HG02759 (cell line): Measurements from ENCODE around the gene SMYD3.

Experiments
- ATAC-seq: cut with Tn5 transposase; IDR thresholded peaks from one replicate; pipeline ENCODE4 v1.9.1; 2021; ENCODE audit warnings: mild to moderate bottlenecking, moderate library complexity; ENCODE audit not compliant: unreplicated experiment

SMYD3 gene

DNA sequence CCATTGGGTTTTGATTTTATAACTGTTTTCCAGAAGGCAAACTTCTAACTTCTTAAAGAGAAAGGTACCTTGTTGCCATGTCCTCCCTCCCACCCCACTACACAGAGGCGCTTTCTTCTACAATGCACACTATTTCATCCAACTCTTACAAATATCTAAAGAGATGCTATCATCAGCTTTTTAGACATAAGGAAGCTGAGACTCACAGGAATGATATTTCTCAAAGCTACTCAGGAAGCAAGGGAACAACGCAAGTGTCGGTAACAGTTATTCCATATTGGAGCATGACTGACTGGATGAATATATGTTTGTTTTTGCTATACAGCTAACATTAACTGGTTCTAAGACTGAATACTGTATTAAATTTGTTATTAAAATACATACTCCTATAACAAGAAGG, 318.0 kb downstream of the SMYD3 start:
- no peak for ATAC-seq

- no peak for ATAC-seq
Observed at GRCh38 chr1:246187834-246188372, 319.2 kb downstream of the SMYD3 start.

GRCh38 chr1:246184503-246184902, 322.6 kb downstream of the SMYD3 start:
- ATAC-seq, result no peak

GRCh38 chr1:246182149-246182851, 324.8 kb downstream of the SMYD3 start:
- ATAC-seq, result no peak

GRCh38 chr1:246181241-246181640, 325.8 kb downstream of the SMYD3 start:
- ATAC-seq, result no peak

GRCh38 chr1:246179401-246179800, 327.7 kb downstream of the SMYD3 start:
- ATAC-seq, result no peak

- no peak for ATAC-seq
Observed at GRCh38 chr1:246178717-246179311, 328.3 kb downstream of the SMYD3 start.

- no peak for ATAC-seq
Observed at GRCh38 chr1:246176126-246177024, 330.7 kb downstream of the SMYD3 start.

GRCh38 chr1:246170574-246171261, 336.4 kb downstream of the SMYD3 start:
- no peak for ATAC-seq

DNA sequence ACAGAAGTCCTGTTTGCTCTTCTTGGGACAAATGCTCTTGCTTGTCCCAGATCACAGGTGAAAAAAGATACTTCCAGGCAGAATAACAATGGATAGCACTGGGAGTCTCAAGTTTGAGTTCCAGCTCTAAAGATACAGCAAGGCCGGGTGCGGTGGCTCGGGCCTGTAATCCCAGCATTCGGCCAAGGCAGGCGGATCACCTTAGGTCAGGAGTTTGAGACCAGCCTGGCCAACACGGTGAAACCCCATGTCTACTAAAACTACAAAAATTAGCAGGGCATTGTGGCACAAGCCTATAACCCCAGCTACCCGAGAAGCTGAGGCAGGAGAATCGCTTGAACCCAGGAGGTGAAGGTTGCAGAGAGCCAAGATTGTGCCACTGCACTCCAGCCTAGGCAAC, 337.6 kb downstream of the SMYD3 start:
- no peak for ATAC-seq

- no peak for ATAC-seq
Observed at GRCh38 chr1:246169019-246169418, 338.1 kb downstream of the SMYD3 start.

DNA sequence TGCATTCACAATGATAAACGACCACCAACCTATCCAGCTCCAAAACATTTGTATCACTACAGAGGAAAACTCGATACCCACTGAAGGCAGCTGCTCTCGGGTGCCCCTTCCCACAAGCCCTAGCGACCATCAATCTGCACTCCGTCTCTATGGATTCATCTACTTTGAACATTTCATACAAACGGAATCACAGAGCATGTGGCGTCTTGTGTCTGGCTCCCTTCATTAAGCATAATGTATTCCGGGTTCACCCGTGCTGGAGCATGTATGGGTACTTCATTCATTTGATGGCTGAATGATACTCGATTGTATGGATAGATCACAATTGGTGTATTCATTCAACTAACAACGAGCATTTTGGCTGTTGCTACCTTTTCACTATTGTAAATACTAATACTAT, 340.2 kb downstream of the SMYD3 start:
- no peak for ATAC-seq

- no peak for ATAC-seq
Observed at GRCh38 chr1:246165826-246166709, 341.0 kb downstream of the SMYD3 start.

GRCh38 chr1:246164764-246165163, 342.3 kb downstream of the SMYD3 start:
- ATAC-seq, result no peak

DNA sequence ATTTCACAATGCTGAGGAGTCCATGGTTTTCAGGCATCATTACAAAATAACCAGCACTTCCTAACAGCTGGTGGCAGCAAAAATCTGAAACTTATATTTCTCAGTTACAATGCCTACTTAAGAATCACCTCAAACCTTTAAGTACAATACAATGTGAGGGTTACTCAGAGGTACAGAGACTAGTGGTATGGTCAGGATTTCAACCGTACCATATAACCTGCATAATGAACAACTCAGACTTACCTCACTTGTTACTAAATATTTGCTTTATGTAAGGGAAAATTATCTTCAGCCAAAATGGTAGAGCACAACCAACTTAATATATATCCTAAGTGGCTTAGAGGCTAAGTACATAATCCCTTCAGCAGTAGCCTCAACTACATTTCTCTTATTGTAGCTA, 344.5 kb downstream of the SMYD3 start:
- ATAC-seq, result no peak

GRCh38 chr1:246161626-246162025, 345.5 kb downstream of the SMYD3 start:
- no peak for ATAC-seq

DNA sequence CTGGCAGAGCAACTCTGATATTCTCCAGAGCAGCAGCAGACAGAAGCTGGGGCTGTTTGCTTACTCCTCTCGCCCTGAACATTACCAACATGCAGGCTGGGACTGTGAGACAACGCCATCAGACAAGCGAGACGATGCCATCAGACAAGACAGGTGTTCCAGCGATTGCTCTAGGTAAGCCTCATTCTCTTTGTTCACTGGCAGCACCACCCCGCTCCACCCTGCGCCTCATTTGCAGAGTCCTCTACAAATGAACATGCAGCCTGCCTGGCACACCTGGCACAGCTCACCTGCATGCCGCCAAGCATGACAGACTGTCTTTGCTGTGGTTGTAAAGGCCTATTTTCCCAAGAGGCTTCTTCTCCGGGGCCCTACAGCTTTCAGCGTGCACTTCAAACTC, 346.2 kb downstream of the SMYD3 start:
- no peak for ATAC-seq

DNA sequence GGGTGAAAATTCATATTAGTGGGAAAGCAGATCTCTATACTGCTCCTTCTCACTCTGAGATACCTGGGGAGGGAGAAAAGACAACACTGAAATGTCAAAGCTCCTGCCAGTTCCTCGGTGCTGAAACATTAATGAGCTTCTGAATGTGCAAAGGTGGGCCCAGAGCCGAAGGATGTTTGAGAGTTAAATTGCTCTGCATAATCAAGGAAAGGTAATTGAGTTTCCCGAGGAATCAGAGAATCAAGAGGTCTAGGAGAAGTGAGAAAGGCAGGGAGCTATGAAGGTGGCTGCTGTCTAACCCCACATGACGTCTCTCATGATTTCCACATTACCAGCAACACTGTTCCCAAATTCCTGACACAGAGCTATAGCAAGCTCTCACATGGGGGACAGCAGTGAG, 346.7 kb downstream of the SMYD3 start:
- ATAC-seq, result no peak

DNA sequence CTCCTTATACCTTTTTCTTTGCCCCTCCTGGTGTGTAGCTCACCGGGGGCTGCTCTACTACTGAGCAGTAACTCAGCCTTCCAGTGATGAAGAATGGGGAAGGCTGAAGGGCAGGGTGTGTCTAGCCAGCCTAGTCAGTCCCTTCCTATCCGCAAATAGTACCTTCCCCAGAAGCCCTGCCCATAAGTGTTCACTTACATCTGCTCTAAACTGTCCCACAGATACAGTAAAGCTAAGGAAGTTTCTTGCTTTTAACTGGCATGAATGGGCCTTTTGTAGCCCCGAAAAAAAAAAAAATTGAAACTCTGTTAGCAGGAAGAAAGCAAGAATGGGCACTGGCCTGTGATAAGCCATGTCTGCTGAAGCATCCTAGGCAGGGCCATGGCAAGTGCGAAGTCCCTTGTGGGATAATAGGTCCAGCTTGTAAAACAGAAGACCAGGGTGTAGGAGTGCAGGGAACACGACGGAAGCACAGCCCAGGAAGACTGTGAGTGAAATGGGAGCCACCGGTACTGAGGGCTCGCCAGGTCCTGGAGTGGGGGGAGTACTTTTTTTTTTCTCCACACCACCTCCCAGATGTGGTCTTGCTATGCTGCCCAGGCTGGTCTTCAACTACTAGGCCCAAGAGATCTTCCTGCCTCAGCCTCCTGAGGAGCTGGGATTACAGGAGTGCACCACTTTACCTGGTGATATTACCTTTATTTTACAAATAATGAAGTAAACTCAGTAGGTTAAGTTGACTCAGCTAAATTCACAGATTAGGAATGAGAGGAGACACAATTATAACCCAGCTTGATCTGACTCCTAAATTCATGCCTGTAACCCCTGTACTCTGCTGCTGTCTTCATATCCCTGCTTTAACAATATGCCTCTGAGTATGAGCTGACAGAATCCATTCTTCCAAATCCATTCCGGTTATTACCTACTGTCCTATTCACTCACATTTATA, 347.5 kb downstream of the SMYD3 start:
- ATAC-seq, result no peak
